ENCODE results near the gene ZNF556.

Gene ZNF556

DNA sequence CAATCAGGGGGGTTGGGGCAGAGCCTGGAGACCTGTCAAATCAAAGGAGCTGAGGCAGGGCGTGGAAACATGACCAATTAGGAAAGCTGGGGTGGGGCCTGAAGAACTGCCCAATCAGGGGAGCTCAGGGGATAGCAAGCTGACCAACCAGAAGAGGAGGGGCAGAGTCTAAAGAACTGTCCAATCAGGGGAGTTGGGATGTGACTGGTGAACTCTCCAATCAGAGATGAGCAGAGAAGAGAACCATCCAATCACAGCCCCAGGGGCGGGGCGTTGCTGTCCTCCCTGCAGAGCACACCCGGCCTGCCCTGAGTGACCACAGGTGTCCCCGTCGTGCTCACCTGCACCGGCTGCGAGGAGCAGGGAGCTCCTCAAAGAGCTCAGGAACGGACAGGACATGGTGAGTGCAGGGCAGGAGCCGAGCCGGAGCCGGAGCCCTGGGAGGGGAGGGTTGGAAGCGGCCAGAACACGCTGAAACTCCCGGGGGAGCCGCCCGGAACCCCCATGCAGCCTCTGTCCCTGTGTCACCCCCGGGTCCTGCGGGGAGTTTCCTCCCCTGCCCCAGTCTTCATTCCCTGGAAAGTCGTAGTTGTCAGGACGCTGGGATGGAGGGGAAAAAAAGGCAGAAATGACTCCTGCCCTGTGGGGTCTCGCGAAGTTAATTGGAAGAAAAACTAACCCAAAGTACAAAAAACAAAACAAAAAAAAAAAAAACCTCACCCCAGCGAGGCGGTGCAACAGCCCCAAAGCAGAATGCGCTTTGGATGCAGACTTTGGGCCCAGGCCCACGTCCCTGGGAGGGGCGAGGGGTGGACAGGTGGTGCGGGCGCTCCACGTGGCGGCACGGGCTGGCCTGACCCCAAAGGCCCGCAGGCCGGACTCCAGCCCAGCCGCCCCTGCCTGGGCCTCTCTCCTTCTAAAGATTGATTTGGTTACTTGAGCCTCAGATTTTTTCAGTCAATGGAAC lies at the start of gene ZNF556:
ZNF556 (plus strand) TSS at position 311 of the 967 bp plus-strand sequence; CDS start at position 398, 87 bp downstream.
- DNase-seq, result no peak

- DNase-seq, result no peak
Measured at GRCh38 chr19:2819540-2820111, 47.5 kb upstream of the ZNF556 start, which contains the start of gene ZNF554. ZNF554 (plus strand) TSS chr19:2819868; CDS start chr19:2820072, 204 bp downstream.

GRCh38 chr19:2820112-2820702 lies 46.9 kb upstream of the ZNF556 start:
- DNase-seq, result no peak

- DNase-seq, result no peak
Measured at GRCh38 chr19:2822846-2823245, 44.3 kb upstream of the ZNF556 start.

GRCh38 chr19:2823646-2824045 lies 43.5 kb upstream of the ZNF556 start:
- no peak for DNase-seq

DNA sequence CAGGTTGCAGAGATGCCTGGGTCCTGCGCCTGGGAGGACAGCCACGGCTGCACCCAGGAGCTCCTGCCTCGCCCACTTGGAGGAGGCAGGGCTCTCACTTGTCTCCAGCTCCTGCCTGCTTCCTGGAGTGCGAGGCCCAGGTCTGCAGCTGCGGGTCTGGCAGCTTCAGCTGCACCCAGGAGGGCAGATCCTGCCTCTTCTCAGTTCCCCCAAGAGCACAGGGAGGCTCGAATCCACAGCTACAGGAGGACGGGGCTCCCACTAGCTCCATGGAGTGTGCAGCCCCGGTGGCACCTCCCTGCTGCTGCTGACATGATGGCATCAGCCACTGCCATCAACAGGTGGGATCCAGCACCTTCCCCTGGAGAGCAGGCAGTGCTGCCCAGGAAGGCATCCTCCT lies 43.0 kb upstream of the ZNF556 start:
- DNase-seq, result no peak

DNA sequence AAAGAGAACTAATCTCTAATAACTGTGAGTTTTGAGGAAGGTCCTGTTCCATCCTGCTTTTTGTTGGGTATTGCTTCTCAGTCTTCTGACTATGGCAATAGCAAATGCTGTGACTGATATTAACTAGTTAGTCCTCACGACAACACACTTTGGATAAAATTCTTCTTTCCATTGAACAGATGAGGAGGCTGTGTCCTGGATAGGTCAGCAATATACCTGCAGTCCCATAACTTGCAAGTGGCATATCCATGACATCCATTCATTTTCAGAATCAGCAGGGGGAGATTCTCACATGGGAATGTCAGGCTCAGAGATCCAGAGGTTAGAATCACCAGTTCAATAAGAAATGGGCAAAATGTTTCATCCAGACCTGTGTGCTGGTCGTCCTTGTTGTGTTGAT lies 40.1 kb upstream of the ZNF556 start:
- no peak for DNase-seq

DNA sequence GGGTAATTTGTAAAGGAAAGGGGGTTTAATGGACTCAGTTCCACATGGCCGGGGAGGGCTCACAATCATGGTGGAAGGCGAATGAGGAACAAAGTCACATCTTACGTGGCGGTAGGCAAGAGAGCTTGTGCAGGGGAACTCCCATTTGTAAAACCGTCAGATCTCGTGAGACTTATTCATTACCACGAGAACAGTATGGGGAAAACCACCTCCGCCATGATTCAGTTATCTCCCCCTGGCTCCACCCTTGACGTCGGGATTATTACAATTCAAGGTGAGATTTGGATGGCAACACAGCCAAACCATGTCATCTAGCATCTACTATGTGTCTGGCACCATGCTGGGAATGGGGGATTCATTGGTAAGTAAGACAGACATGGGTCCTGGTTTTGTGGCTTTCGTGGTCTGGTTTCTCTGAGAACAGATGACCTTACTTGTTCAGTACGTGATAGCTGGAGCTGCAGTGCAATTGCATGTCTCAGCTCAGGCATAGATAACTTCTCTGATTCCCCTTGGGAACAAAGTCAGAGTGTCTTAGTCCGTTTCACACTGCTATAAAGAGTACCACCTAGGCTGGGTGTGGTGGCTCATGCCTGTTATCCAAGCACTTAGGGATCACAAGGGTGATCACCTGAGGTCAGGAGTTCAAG lies 39.2 kb upstream of the ZNF556 start:
- DNase-seq, result no peak

GRCh38 chr19:2834294-2834871 lies 32.8 kb upstream of the ZNF556 start:
- no peak for DNase-seq

GRCh38 chr19:2837430-2837829 lies 29.7 kb upstream of the ZNF556 start:
- DNase-seq, result no peak

DNA sequence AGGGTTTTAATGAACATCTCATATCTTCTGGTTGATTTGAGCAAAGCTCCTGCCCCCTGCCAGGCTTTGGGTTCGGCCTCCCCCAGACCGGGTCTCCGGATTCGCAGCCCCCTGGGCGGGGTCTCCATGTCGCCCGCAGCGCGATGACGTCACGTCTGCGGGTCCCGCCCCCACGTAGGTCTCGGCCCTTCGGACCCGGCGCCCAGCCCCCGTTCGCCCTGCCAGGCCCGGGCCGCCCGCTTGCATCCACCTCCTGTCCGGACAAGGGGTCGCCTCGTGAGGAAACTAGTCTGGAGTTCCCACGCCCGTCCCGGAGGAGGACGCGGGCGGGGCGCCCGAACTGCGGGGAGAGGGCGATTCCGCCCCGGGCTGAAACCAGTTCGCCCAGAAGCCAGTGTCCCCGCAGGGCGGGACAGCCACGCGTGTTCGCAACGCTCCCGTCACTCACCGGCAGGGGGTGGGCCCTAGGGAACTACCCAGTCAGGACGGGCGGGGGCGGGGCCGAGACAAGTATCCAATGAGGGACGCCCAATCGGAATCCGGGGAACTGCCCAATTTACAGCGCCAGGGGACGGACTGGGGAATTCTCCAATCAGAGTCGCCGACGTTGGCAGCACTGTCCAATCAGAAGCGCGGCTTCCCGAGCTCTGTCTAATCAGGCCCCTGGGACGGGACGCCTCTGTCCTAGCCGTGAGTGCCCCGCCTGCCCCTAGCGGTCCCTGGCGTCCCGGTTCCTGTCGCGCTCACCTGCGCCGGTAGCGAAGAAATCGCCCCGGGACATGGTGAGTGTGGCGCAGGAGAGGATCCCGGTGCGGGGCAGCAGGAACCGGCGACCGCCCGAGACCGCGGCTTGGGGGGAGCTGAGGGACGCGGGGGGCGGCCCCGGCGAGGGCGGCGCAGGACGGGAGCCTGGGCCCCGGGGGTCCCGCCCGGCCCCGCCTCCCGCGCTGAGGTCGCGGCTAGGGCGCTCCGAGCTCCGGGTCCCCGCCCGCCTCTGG lies 26.0 kb upstream of the ZNF556 start, which contains the start of gene ZNF555:
ZNF555 (plus strand) TSS at position 682 of the 998 bp plus-strand sequence; CDS start at position 780, 98 bp downstream.
- no peak for DNase-seq

GRCh38 chr19:2841855-2842574 lies 25.1 kb upstream of the ZNF556 start:
- no peak for DNase-seq

DNA sequence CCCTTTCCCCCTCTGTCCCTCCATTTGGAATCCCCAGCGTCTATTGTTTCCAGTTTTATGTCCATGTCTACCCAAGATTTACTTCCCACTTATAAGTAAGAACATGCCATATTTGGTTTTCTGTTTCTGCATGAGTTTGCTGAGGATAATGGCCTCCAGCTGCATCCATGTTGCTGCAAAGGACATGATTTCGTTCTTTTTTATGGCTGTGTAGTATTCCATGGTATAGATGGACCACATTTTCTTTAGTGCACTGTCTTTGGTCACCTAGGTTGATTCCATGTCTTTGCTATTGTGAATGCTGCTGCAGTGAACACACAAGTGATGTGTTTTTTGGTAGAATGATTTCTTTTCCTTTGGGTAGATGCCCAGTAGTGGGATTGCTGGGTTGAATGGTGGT lies 22.0 kb upstream of the ZNF556 start:
- DNase-seq, result no peak

GRCh38 chr19:2846180-2846894 lies 20.8 kb upstream of the ZNF556 start:
- no peak for DNase-seq

- no peak for DNase-seq
Measured at GRCh38 chr19:2847507-2847906, 19.6 kb upstream of the ZNF556 start.

GRCh38 chr19:2848616-2849015 lies 18.5 kb upstream of the ZNF556 start:
- DNase-seq, result no peak

GRCh38 chr19:2850256-2850925 lies 16.7 kb upstream of the ZNF556 start:
- DNase-seq, result no peak

- DNase-seq, result no peak
Measured at GRCh38 chr19:2852598-2852997, 14.5 kb upstream of the ZNF556 start.

GRCh38 chr19:2853015-2853606 lies 14.0 kb upstream of the ZNF556 start:
- no peak for DNase-seq
